Measurements from ENCODE around the gene NPR3. TPM values are rescaled to one million over a fixed set of nuclear protein-coding genes. Genes with fewer than 3 reads are reported as not detected.

NPR3 gene
- total and polyA plus RNA-seq, 2 experiments from 2014 or later: 0.07 to 0.15 TPM

- Mint-ChIP-seq H3K4me1 (peaks cover 9% of the 10 kb centered on the region), H3K4me3 (no peak overlapping the region), H3K36me3 (ENCODE audit: low read depth) (peaks cover 23% of the 10 kb centered on the region), H3K27ac (no peak overlapping the region), H3K27me3 (ENCODE audit: insufficient read depth, low read depth, poor library complexity) (peaks cover 6% of the 10 kb centered on the region), H3K9me3 (peaks cover 30% of the 10 kb centered on the region)
- no peaks in the 10 kb centered on the region for H3K27me3 ChIP-seq (ENCODE audit: insufficient read depth)
- no peaks in the 10 kb centered on the region; the same call in 1 of the 2 replicates for H3K4me1 ChIP-seq (ENCODE audit: insufficient read depth)
- H3K27ac ChIP-seq (ENCODE audit: low read depth): no peak overlapping the region
- H3K36me3 ChIP-seq (ENCODE audit: insufficient read depth): peaks cover 5% of the 10 kb centered on the region
- no peak overlapping the region for H3K4me3 ChIP-seq
- H4K20me1 ChIP-seq (replicated peaks; ENCODE audit: insufficient read depth): no peaks in the 10 kb centered on the region
- DNase-seq (ENCODE audit: low spot score) (no peak), ATAC-seq (no peak)
- H3F3A ChIP-seq (replicated peaks; ENCODE audit: low read depth): no peaks in the 10 kb centered on the region
- H2AFZ ChIP-seq: no peak overlapping the region
- TF ChIP-seq JUNB (IDR thresholded peaks at IDR 0.05; ENCODE audit: unreplicated experiment) (no peak), ETS1 (IDR thresholded peaks at IDR 0.05) (no peak), EZH2 (IDR thresholded peaks at IDR 0.05; ENCODE audit: low read depth, unreplicated experiment) (no peak), STAT1 (IDR thresholded peaks at IDR 0.05; ENCODE audit: unreplicated experiment) (no peak), ZNF331 (CRISPR knock-in tag; IDR thresholded peaks at IDR 0.05; ENCODE audit: low read depth) (no peak), POLR2AphosphoS5 (IDR thresholded peaks at IDR 0.05; ENCODE audit: low read depth) (no peak), CREB1 (CRISPR knock-in tag; IDR thresholded peaks at IDR 0.05; ENCODE audit: low read depth) (no peak), ZNF114 (CRISPR knock-in tag; IDR thresholded peaks at IDR 0.05) (no peak), EZH2phosphoT487 (IDR thresholded peaks at IDR 0.05; ENCODE audit: unreplicated experiment) (no peak), ZNF462 (CRISPR knock-in tag; IDR thresholded peaks at IDR 0.05) (no peak), NANOG (IDR thresholded peaks at IDR 0.05; ENCODE audit: borderline replicate concordance) (no peak)
- TF ChIP-seq, protein P1, sequence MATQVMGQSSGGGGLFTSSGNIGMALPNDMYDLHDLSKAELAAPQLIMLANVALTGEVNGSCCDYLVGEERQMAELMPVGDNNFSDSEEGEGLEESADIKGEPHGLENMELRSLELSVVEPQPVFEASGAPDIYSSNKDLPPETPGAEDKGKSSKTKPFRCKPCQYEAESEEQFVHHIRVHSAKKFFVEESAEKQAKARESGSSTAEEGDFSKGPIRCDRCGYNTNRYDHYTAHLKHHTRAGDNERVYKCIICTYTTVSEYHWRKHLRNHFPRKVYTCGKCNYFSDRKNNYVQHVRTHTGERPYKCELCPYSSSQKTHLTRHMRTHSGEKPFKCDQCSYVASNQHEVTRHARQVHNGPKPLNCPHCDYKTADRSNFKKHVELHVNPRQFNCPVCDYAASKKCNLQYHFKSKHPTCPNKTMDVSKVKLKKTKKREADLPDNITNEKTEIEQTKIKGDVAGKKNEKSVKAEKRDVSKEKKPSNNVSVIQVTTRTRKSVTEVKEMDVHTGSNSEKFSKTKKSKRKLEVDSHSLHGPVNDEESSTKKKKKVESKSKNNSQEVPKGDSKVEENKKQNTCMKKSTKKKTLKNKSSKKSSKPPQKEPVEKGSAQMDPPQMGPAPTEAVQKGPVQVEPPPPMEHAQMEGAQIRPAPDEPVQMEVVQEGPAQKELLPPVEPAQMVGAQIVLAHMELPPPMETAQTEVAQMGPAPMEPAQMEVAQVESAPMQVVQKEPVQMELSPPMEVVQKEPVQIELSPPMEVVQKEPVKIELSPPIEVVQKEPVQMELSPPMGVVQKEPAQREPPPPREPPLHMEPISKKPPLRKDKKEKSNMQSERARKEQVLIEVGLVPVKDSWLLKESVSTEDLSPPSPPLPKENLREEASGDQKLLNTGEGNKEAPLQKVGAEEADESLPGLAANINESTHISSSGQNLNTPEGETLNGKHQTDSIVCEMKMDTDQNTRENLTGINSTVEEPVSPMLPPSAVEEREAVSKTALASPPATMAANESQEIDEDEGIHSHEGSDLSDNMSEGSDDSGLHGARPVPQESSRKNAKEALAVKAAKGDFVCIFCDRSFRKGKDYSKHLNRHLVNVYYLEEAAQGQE (IDR thresholded peaks at IDR 0.05; ENCODE audit: unreplicated experiment): no peak
- TF ChIP-seq, protein P2, sequence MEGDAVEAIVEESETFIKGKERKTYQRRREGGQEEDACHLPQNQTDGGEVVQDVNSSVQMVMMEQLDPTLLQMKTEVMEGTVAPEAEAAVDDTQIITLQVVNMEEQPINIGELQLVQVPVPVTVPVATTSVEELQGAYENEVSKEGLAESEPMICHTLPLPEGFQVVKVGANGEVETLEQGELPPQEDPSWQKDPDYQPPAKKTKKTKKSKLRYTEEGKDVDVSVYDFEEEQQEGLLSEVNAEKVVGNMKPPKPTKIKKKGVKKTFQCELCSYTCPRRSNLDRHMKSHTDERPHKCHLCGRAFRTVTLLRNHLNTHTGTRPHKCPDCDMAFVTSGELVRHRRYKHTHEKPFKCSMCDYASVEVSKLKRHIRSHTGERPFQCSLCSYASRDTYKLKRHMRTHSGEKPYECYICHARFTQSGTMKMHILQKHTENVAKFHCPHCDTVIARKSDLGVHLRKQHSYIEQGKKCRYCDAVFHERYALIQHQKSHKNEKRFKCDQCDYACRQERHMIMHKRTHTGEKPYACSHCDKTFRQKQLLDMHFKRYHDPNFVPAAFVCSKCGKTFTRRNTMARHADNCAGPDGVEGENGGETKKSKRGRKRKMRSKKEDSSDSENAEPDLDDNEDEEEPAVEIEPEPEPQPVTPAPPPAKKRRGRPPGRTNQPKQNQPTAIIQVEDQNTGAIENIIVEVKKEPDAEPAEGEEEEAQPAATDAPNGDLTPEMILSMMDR (conservative IDR thresholded peaks at IDR 0.05; ENCODE audit: low read depth in 2 of 2): no peak
- H3K79me2 ChIP-seq (replicated peaks; ENCODE audit: insufficient read depth): no peaks in the 10 kb centered on the region
- H3K4me2 ChIP-seq: peak overlapping the region; percentile 43; the same call in 1 of the 2 replicates
- H3K9me2 ChIP-seq (ENCODE audit: insufficient read depth): peaks cover 17% of the 10 kb centered on the region
These were observed 30.9 kb upstream of the NPR3 start for GRCh38 chr5:32680183-32680582.

Data from GM23338 (cell line).